Neuronal stem cell (in vitro differentiated cells): ENCODE measurements around the gene CALML6.

Experiments used
- DNase-seq: peaks from one replicate; pipeline ENCODE4 v3.0.0-alpha.2; 2013; ENCODE audit warnings: low spot score
- H2AFZ ChIP-seq: one replicate; pipeline ENCODE4 v1.6.1; 2013; ENCODE audit warnings: mild to moderate bottlenecking, low read length, inconsistent platforms
- H2AK5ac ChIP-seq: 2 replicates; pipeline ENCODE4 v1.6.1; 2013; ENCODE audit warnings: low read depth, mild to moderate bottlenecking, inconsistent platforms, low read length, moderate library complexity, mixed read lengths
- H2BK120ac ChIP-seq: 2 replicates; pipeline ENCODE4 v1.6.1; 2013; ENCODE audit warnings: low read depth, mild to moderate bottlenecking, inconsistent platforms, low read length, moderate library complexity, mixed read lengths
- H2BK12ac ChIP-seq: one replicate; pipeline ENCODE4 v1.6.1; 2013; ENCODE audit warnings: low read length, inconsistent platforms
- H2BK15ac ChIP-seq: 2 replicates; pipeline ENCODE4 v1.6.1; 2013; ENCODE audit warnings: mild to moderate bottlenecking, low read length, inconsistent platforms, mixed read lengths
- H2BK5ac ChIP-seq: one replicate; pipeline ENCODE4 v1.6.1; 2013; ENCODE audit warnings: inconsistent platforms, mild to moderate bottlenecking, low read length, moderate library complexity
- H3K14ac ChIP-seq: one replicate; pipeline ENCODE4 v1.6.1; 2013; ENCODE audit warnings: low read length, inconsistent platforms
- H3K18ac ChIP-seq: 2 replicates; pipeline ENCODE4 v1.6.1; 2013; ENCODE audit warnings: low read length, inconsistent platforms
- H3K23ac ChIP-seq: 2 replicates; pipeline ENCODE4 v1.6.1; 2013; ENCODE audit warnings: low read depth, mild to moderate bottlenecking, mixed read lengths, low read length, inconsistent platforms; ENCODE audit not compliant: poor library complexity
- H3K27ac ChIP-seq: replicated peaks from 3 replicates; pipeline ENCODE4 v1.5.1; 2013; ENCODE audit warnings: low read length, inconsistent platforms
- H3K27me3 ChIP-seq, 3 experiments: 2 replicates each; pipeline ENCODE4 v1.6.1; 2013; ENCODE audit warnings: low read length in 3 of 3, mild to moderate bottlenecking in 2 of 3, inconsistent platforms in 1 of 3, low read depth in 1 of 3, mixed read lengths in 1 of 3, moderate library complexity in 1 of 3; ENCODE audit not compliant: control insufficient read depth in 3 of 3, insufficient read depth in 3 of 3
- H3K36me3 ChIP-seq, 2 donors: replicated peaks in 1 of 2; 2 replicates each; pipeline ENCODE4 v1.6.1; 2013; ENCODE audit warnings: low read length in 2 of 2; ENCODE audit not compliant: control insufficient read depth in 2 of 2, insufficient read depth in 2 of 2
- H3K4ac ChIP-seq: 2 replicates; pipeline ENCODE4 v1.6.1; 2013; ENCODE audit warnings: inconsistent platforms, mild to moderate bottlenecking, low read length, moderate library complexity
- H3K4me1 ChIP-seq, 2 donors: 1 replicate in 1 of 2; 2 replicates in 1 of 2; pipeline ENCODE4 v1.6.1; 2013; ENCODE audit warnings: low read length in 2 of 2, low read depth in 1 of 2; ENCODE audit not compliant: control insufficient read depth in 2 of 2, insufficient read depth in 1 of 2
- H3K4me2 ChIP-seq: one replicate; pipeline ENCODE4 v1.6.1; 2013; ENCODE audit warnings: mild to moderate bottlenecking, low read length, inconsistent platforms; ENCODE audit not compliant: insufficient read depth, poor library complexity, severe bottlenecking
- H3K4me3 ChIP-seq, 2 donors: 2 replicates each; pipeline ENCODE4 v1.5.1; 2013; ENCODE audit warnings: low read length in 2 of 2, mild to moderate bottlenecking in 2 of 2, inconsistent platforms in 1 of 2, moderate library complexity in 1 of 2
- H3K79me1 ChIP-seq: one replicate; pipeline ENCODE4 v1.6.1; 2013; ENCODE audit warnings: low read depth, mild to moderate bottlenecking, inconsistent platforms, low read length, moderate library complexity
- H3K9ac ChIP-seq: one replicate; pipeline ENCODE4 v1.6.1; 2013; ENCODE audit warnings: mild to moderate bottlenecking, low read depth, low read length, inconsistent platforms; ENCODE audit not compliant: poor library complexity
- H3K9me3 ChIP-seq, 2 donors: replicated peaks in 1 of 2; 2 replicates each; pipeline versions ENCODE3 to v1.6.1; 2013; ENCODE audit warnings: low read length in 2 of 2, mild to moderate bottlenecking in 2 of 2, inconsistent platforms in 1 of 2, low read depth in 1 of 2, mixed read lengths in 1 of 2, moderate library complexity in 1 of 2; ENCODE audit not compliant: control insufficient read depth in 2 of 2, insufficient read depth in 1 of 2
- H4K8ac ChIP-seq: one replicate; pipeline ENCODE4 v1.6.1; 2013; ENCODE audit warnings: low read depth, mild to moderate bottlenecking, inconsistent platforms, low read length, moderate library complexity
- H4K91ac ChIP-seq: one replicate; pipeline ENCODE4 v1.6.1; 2013; ENCODE audit warnings: low read length, low read depth, mild to moderate bottlenecking, inconsistent platforms; ENCODE audit not compliant: poor library complexity
- WGBS, 2 donors: extraction: QIAGEN DNeasy Blood & Tissue Kit; methylation state at CpG; one replicate each; pipeline ENCODE4 v1.1.7; 2013; ENCODE audit warnings: missing lambda C conversion rate in 2 of 2, mixed read lengths in 1 of 2; ENCODE audit not compliant: insufficient read length in 2 of 2, insufficient replicate concordance in 1 of 2; ENCODE audit errors: extremely low coverage in 2 of 2; 5-methylcytosine and 5-hydroxymethylcytosine counted together

CALML6 gene

DNA sequence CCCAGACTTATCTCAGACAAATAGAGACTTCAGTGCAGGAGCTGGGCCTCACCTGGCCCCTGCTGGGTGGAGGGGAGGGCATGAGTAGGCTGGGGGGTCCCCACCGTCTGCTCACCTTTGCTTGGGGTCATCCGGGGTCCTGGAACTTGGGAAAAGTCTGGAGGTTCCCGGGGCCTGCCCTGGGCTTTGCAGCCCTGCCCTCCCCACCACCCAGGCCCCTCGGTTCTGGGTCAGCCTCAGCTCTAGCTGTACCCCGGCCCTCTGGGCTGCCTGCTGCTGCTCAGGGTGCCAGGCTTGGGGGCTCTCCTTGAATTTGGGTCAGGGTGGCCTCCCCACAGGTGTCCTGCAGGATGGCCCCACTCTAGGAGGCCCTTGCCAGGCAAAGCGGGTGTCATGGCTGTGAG lies 6.4 kb downstream of the CALML6 start:
- no peak for DNase-seq
- Histone ChIP-seq H3K9me3 (peaks cover 0 to 2% of the 10 kb centered on the region in 2 donors), H2BK12ac (no peak overlapping the region), H2BK5ac (peak overlapping the region; percentile 91), H3K4me1 (peaks cover 8 to 10% of the 10 kb centered on the region in 2 donors), H3K23ac (no peak overlapping the region), H3K4me2 (no peak overlapping the region), H3K36me3 (no peaks in the 10 kb centered on the region), H4K91ac (no peak overlapping the region), H3K27ac (no peak overlapping the region), H3K18ac (peak overlapping the region; percentile 48), H2BK15ac (peak overlapping the region; percentile 79), H3K4ac (no peak overlapping the region), H2AFZ (no peak overlapping the region), H3K9ac (no peak overlapping the region), H4K8ac (no peak overlapping the region), H3K14ac (no peak overlapping the region), H2BK120ac (no peak overlapping the region), H3K27me3 (peaks cover 0 to 30% (median 11%) of the 10 kb centered on the region in 3 experiments), H2AK5ac (peak overlapping the region; percentile 93), H3K4me3 (no peak overlapping the region), H3K79me1 (peaks cover 9% of the 10 kb centered on the region)
- WGBS, 2 donors, result no CpG with 5 or more reads among the region's 6 CpGs

DNA sequence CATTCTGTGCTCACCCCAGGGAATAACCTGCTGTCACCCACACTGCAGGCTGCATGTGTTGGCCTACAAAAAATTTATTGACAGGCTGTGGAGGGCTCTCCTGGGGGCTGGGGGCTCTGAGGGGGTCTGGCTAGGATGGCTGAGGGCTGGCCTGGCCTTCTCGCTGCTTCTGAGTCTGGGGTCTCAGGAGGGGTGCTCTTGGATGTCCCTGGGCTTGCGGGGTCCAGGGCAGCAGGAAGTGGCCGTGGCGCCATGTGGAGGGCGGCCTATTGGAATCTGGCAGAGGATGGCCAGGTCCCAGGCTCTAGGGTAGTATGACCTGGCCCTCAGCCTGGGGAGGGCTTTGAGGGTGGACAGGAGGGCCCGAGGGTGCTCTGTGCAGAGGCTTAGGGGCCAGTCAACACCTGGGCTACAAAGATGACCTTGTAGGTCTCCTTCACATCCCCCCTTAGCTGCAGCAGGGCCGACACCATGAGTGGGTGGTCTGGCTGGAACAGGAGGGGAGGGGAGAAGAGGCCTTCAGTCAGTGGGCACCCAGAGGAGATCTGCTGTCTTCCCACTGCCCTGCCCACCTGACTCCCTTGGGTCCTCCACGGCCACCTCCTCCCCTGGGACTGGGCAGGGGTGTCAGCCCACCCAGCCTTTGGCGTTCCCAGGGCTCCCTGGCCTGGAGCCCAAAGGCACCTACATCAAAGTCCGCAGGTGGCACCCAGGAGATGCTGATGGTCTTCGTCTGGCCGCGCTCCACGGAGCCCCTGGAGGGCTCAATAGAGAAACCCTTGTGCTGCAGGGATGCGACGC lies 7.0 kb downstream of the CALML6 start:
- peaks cover 9% of the 10 kb centered on the region for H3K79me1 ChIP-seq
- no peak overlapping the region for H2AFZ ChIP-seq
- no peak overlapping the region for H3K27ac ChIP-seq
- H3K4me1 ChIP-seq, result peaks cover 8 to 10% of the 10 kb centered on the region in 2 donors
- H4K91ac ChIP-seq, result no peak overlapping the region
- H2AK5ac ChIP-seq, result peak overlapping the region; percentile 93
- H3K4me2 ChIP-seq, result no peak overlapping the region
- H3K23ac ChIP-seq, result peak overlapping the region; percentile 20
- H3K27me3 ChIP-seq, result peaks cover 0 to 29% (median 11%) of the 10 kb centered on the region in 3 experiments
- peaks cover 0 to 2% of the 10 kb centered on the region in 2 donors for H3K9me3 ChIP-seq
- H3K4me3 ChIP-seq, result no peak overlapping the region
- no peak overlapping the region for H3K4ac ChIP-seq
- H2BK15ac ChIP-seq, result peak overlapping the region; percentile 79
- H2BK5ac ChIP-seq, result peak overlapping the region; percentile 94
- H2BK12ac ChIP-seq, result peak overlapping the region; percentile 63
- DNase-seq, result no peak
- no peak overlapping the region for H2BK120ac ChIP-seq
- H3K9ac ChIP-seq, result no peak overlapping the region
- H3K14ac ChIP-seq, result peak overlapping the region; percentile 21
- H3K18ac ChIP-seq, result peak overlapping the region; percentile 48
- H3K36me3 ChIP-seq, result no peaks in the 10 kb centered on the region
- H4K8ac ChIP-seq, result no peak overlapping the region
- WGBS, 2 donors, result no CpG with 5 or more reads among the region's 16 CpGs

DNA sequence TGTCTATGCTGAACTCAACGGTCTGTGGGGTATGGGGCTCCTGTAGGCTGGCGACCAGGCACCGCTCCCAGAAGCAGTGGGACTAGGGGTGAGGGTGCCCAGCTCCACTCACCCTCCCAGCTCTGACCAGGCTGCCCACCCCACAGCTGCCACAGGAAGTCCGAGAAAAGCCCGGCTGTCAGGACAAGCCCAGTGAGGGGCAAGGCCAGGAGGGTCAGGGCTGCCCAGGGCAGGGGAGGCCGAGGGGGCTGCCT lies 7.6 kb downstream of the CALML6 start:
- Histone ChIP-seq H3K79me1 (peaks cover 9% of the 10 kb centered on the region), H3K4me3 (no peak overlapping the region), H3K4me2 (no peak overlapping the region), H3K36me3 (no peaks in the 10 kb centered on the region), H3K14ac (no peak overlapping the region), H2BK15ac (peak overlapping the region; percentile 79), H2AFZ (no peak overlapping the region), H2BK5ac (peak overlapping the region; percentile 94), H3K23ac (no peak overlapping the region), H3K9ac (peak overlapping the region; percentile 12), H3K4me1 (peaks cover 8 to 10% of the 10 kb centered on the region in 2 donors), H3K18ac (peak overlapping the region; percentile 76), H3K27ac (no peak overlapping the region), H3K27me3 (peaks cover 0 to 25% (median 11%) of the 10 kb centered on the region in 3 experiments), H4K8ac (no peak overlapping the region), H2AK5ac (peak overlapping the region; percentile 52), H3K4ac (peak overlapping the region; percentile 66), H2BK120ac (no peak overlapping the region), H2BK12ac (peak overlapping the region; percentile 63), H3K9me3 (peaks cover 0 to 2% of the 10 kb centered on the region in 2 donors), H4K91ac (no peak overlapping the region)
- no peak for DNase-seq
- WGBS, 2 donors, result no CpG with 5 or more reads among the region's 6 CpGs

DNA sequence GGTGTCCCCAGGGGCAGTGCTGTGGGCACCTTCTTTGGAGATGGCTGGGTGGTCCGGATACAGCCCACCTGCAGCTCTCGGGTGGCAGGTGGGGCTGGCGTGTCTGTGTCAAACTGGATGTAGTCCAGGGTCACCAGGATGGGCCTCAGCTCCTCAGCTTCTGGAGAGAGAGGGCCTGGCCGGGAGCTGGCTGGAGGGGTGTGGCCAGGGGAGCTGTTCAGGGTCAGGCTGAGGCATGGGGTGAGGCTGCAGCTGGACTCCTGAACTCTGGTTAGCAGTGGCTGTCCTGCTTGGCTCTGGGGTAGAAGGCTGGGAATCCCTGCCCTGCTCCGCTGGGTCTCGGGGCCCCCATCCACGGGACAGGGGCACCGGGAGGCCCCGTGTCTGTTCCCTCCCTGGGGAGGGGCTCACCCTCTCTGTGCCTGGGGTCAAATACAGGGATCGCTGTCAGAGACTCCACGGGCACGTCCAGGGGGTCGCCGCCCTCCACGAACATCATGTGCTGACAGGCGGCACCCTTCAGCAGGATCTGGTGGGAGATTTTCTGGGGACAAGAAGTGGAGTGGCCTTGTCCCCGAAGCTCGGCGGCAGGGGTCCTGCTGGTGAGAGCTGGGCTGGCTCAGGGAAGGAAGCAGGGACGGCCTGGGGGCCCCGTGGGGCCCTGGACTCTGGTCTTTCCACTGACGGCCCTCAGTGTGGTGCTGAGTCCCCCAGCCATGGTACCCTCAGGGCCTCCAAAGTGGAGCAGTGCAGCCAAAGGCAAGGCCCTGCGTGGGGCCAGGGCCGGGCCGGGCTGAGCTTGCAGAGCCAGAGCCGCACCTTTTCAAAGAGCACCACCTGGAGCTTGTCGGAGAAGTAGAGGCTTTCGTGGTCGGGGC lies 8.1 kb downstream of the CALML6 start:
- Histone ChIP-seq H3K4ac (peak overlapping the region; percentile 66), H3K9me3 (peaks cover 0 to 2% of the 10 kb centered on the region in 2 donors), H2AFZ (no peak overlapping the region), H3K23ac (peak overlapping the region; percentile 89), H3K4me2 (no peak overlapping the region), H3K79me1 (peaks cover 11% of the 10 kb centered on the region), H2BK120ac (no peak overlapping the region), H4K8ac (no peak overlapping the region), H3K14ac (peak overlapping the region; percentile 38), H4K91ac (no peak overlapping the region), H2BK12ac (peak overlapping the region; percentile 63), H3K27me3 (peaks cover 0 to 19% (median 8%) of the 10 kb centered on the region in 3 experiments), H2AK5ac (peak overlapping the region; percentile 52), H2BK15ac (peak overlapping the region; percentile 83), H3K36me3 (no peaks in the 10 kb centered on the region), H3K18ac (peak overlapping the region; percentile 76), H2BK5ac (no peak overlapping the region), H3K4me1 (peaks cover 8% of the 10 kb centered on the region in 2 donors), H3K27ac (no peak overlapping the region), H3K9ac (peak overlapping the region; percentile 70), H3K4me3 (no peak overlapping the region)
- no CpG with 5 or more reads among the region's 29 CpGs for WGBS, 2 donors
- DNase-seq, result no peak
